Endothelial cell of umbilical vein (primary cell): ENCODE results near the gene FAM216A.

Source experiments
- EZH2 ChIP-seq: IDR thresholded peaks from 2 replicates; pipeline ENCODE4 v1.6.1; 2012; ENCODE audit warnings: borderline replicate concordance, low read depth, mild to moderate bottlenecking, moderate library complexity, low read length, inconsistent platforms; ENCODE audit not compliant: severe bottlenecking
- FOS ChIP-seq: IDR thresholded peaks from 2 replicates; pipeline ENCODE4 v1.6.1; 2011; ENCODE audit warnings: mild to moderate bottlenecking, low read length, moderate library complexity, borderline replicate concordance; ENCODE audit not compliant: insufficient read depth
- GATA2 ChIP-seq: IDR thresholded peaks from 2 replicates; pipeline ENCODE4 v1.7.0; 2011; ENCODE audit warnings: low read depth, mild to moderate bottlenecking, moderate library complexity, mixed read lengths, low read length; ENCODE audit not compliant: insufficient read length, insufficient read depth
- MYC ChIP-seq: IDR thresholded peaks from one replicate; pipeline ENCODE4 v1.6.1; 2011; ENCODE audit warnings: mild to moderate bottlenecking, low read depth, low read length
- POLR2A ChIP-seq: IDR thresholded peaks from 2 replicates; pipeline ENCODE4 v1.6.1; 2012; ENCODE audit warnings: low read depth, mild to moderate bottlenecking, control low read depth, low read length
- POLR2AphosphoS5 ChIP-seq: IDR thresholded peaks from 2 replicates; pipeline ENCODE4 v1.6.1; 2012; ENCODE audit warnings: low read depth, mild to moderate bottlenecking, control low read depth, low read length, moderate library complexity; ENCODE audit not compliant: insufficient read depth
- TF ChIP-seq, protein P1 (sequence below), 2 donors: IDR thresholded peaks; 1 replicate in 1 of 2; 2 replicates in 1 of 2; pipeline ENCODE4 v1.5.1; 2011; ENCODE audit warnings: low read length in 2 of 2, mild to moderate bottlenecking in 2 of 2, moderate library complexity in 2 of 2, control low read depth in 1 of 2, inconsistent platforms in 1 of 2, low read depth in 1 of 2; ENCODE audit not compliant: insufficient read depth in 1 of 2; ENCODE audit errors: extremely low read depth in 1 of 2
- TF ChIP-seq, protein P2 (sequence below): IDR thresholded peaks from 2 replicates; pipeline ENCODE4 v1.6.1; 2011; ENCODE audit not compliant: insufficient read depth, insufficient read length

DNA sequence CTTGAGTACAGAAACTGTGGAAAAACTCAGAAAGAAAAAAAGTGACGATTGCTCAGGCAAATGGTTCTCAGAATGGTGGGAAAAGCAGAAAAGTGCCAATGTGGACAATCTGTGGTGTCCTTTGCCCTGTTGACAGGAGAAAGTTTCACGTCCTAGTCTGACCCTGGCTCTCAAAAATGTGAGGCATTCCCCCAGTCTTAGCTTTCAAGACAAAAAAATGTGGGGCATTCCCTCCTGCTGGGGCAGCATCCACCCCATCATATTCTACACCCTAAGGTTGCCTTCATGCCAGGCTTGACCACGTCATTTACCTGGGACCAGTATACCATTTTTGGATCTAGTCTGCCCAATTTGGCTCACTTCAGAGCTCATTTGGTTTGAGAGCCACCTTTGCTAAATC, 44.4 kb upstream of the FAM216A start:
- TF ChIP-seq, protein P1, sequence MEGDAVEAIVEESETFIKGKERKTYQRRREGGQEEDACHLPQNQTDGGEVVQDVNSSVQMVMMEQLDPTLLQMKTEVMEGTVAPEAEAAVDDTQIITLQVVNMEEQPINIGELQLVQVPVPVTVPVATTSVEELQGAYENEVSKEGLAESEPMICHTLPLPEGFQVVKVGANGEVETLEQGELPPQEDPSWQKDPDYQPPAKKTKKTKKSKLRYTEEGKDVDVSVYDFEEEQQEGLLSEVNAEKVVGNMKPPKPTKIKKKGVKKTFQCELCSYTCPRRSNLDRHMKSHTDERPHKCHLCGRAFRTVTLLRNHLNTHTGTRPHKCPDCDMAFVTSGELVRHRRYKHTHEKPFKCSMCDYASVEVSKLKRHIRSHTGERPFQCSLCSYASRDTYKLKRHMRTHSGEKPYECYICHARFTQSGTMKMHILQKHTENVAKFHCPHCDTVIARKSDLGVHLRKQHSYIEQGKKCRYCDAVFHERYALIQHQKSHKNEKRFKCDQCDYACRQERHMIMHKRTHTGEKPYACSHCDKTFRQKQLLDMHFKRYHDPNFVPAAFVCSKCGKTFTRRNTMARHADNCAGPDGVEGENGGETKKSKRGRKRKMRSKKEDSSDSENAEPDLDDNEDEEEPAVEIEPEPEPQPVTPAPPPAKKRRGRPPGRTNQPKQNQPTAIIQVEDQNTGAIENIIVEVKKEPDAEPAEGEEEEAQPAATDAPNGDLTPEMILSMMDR (IDR thresholded peaks at IDR 0.05; ENCODE audit: extremely low read depth in 1 of 2, insufficient read depth in 1 of 2, low read depth in 1 of 2, low read length in 2 of 2): no peak
- TF ChIP-seq POLR2AphosphoS5: no peak
- TF ChIP-seq POLR2A: no peak
- no peak for TF ChIP-seq GATA2
- TF ChIP-seq, protein P2, sequence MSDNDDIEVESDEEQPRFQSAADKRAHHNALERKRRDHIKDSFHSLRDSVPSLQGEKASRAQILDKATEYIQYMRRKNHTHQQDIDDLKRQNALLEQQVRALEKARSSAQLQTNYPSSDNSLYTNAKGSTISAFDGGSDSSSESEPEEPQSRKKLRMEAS: no peak
- TF ChIP-seq EZH2: no peak
- TF ChIP-seq MYC: no peak
- TF ChIP-seq FOS: no peak
